Kidney (tissue), 14 donors: ENCODE data around the gene SNAP47. TPM values are rescaled to one million over a fixed set of nuclear protein-coding genes. Genes with fewer than 3 reads are reported as not detected.

Experiments used
- DNase-seq, 5 donors: peaks; one replicate each; pipeline ENCODE4 v3.0.0-alpha.2; 2013 to 2020
- FAIRE-seq: peaks from 2 replicates; lab custom pipeline; 2012; peaks lifted over from hg19 to GRCh38; lab: Jason Lieb, UNC
- H3K27ac ChIP-seq, 2 donors: one replicate each; pipeline ENCODE4 v1.7.0; 2013; ENCODE audit warnings: low read depth in 2 of 2, low read length in 2 of 2, inconsistent platforms in 1 of 2
- H3K27me3 ChIP-seq: one replicate; pipeline ENCODE4 v1.7.1; 2013; ENCODE audit warnings: low read length, inconsistent platforms; ENCODE audit not compliant: control insufficient read depth, insufficient read depth
- H3K36me3 ChIP-seq, 3 donors: one replicate each; pipeline versions ENCODE4 v1.7.0 to v1.7.1; 2013; ENCODE audit warnings: low read length in 3 of 3, control low read depth in 1 of 3, inconsistent platforms in 1 of 3; ENCODE audit not compliant: insufficient read depth in 3 of 3, control insufficient read depth in 2 of 3
- H3K4me1 ChIP-seq, 3 donors: one replicate each; pipeline versions ENCODE4 v1.7.0 to v1.7.1; 2013; ENCODE audit warnings: low read length in 3 of 3, inconsistent platforms in 1 of 3, low read depth in 1 of 3; ENCODE audit not compliant: control insufficient read depth in 2 of 3, insufficient read depth in 2 of 3
- H3K4me3 ChIP-seq, 3 donors: one replicate each; pipeline versions ENCODE4 v1.7.0 to v1.8.1; 2013; ENCODE audit warnings: low read length in 3 of 3, control low read depth in 1 of 3, inconsistent platforms in 1 of 3
- H3K9ac ChIP-seq, 3 donors: one replicate each; pipeline versions ENCODE4 v1.7.0 to v1.7.1; 2013; ENCODE audit warnings: low read length in 3 of 3, control low read depth in 1 of 3, inconsistent platforms in 1 of 3
- H3K9me3 ChIP-seq, 3 donors: one replicate each; pipeline versions ENCODE4 v1.7.0 to v1.7.1; 2013; ENCODE audit warnings: low read length in 3 of 3, control low read depth in 1 of 3, inconsistent platforms in 1 of 3; ENCODE audit not compliant: control insufficient read depth in 2 of 3, insufficient read depth in 1 of 3
- intact Hi-C: fragments of 100-400 bp; cut with DNase I; formaldehyde crosslinking; loops from one replicate; pipeline ENCODE4 v1.11.1; 2022
- polyA plus RNA-seq: library from polyadenylated mRNA; stranded (reverse); fragments of 350-450 nt; fragmentation: Illumina TruSeq; extraction: RNeasy Lipid Tissue Mini Kit (QIAGEN cat#74804); gene quantifications from one replicate; pipeline ENCODE4 v1.2.3, GENCODE V29; 2014; ENCODE audit warnings: low read depth, low replicate concordance; ENCODE audit not compliant: insufficient read depth
- total RNA-seq: library from RNA; stranded (reverse); fragmentation: NEBNext Ultra II Directional; extraction: Animal tissue kit (Norgen Biotek cat#: 25700); gene quantifications from one replicate; pipeline ENCODE4 v1.2.1, GENCODE V29; 2021
- TF ChIP-seq, protein P1 (sequence below): IDR thresholded peaks from 3 replicates; pipeline ENCODE4 v1.5.1; 2012; ENCODE audit warnings: mild to moderate bottlenecking, moderate library complexity, borderline replicate concordance; ENCODE audit not compliant: insufficient read depth; ENCODE audit errors: extremely low read depth
- donor health status: control.
- donor health status: control.
- donor health status: control.
- donor health status: control.
- donor health status: control.
- donor health status: DM: yes; HTN: yes; CAD: no.
- donor health status: Normal renal cell carcinoma (clear cell type).

The SNAP47 gene
- total and polyA plus RNA-seq, 2 donors from 2014 or later = 31.6 to 32.4 TPM

DNA sequence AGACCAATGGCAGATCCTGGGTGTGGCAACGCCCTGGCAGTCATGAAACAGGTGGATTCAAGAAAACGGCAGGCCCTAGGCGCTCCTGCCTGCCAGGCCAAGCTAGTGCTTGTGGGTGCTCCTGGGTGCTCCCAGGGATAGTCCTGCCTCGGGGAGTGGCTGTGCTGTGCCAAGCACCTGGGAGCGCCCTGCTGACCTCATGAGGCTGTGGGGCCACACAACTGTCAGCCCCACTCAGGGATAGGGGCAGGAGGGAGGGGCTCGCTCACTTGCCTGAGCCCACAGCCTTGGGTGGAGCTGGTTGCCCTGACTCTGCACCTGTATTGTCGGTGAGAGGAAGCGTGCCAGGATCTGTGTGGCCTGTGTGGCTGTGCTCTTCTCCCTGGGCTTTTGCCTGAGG is 9.4 kb downstream of the SNAP47 start:
- TF ChIP-seq, protein P1, sequence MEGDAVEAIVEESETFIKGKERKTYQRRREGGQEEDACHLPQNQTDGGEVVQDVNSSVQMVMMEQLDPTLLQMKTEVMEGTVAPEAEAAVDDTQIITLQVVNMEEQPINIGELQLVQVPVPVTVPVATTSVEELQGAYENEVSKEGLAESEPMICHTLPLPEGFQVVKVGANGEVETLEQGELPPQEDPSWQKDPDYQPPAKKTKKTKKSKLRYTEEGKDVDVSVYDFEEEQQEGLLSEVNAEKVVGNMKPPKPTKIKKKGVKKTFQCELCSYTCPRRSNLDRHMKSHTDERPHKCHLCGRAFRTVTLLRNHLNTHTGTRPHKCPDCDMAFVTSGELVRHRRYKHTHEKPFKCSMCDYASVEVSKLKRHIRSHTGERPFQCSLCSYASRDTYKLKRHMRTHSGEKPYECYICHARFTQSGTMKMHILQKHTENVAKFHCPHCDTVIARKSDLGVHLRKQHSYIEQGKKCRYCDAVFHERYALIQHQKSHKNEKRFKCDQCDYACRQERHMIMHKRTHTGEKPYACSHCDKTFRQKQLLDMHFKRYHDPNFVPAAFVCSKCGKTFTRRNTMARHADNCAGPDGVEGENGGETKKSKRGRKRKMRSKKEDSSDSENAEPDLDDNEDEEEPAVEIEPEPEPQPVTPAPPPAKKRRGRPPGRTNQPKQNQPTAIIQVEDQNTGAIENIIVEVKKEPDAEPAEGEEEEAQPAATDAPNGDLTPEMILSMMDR = no peak
- Histone ChIP-seq H3K27me3 (no peaks in the 10 kb centered on the region), H3K9ac (no peak overlapping the region), H3K4me1 (no peaks in the 10 kb centered on the region), H3K9me3 (no peaks in the 10 kb centered on the region), H3K27ac (no peak overlapping the region), H3K4me3 (no peak overlapping the region), H3K36me3 (peaks cover 3 to 8% (median 8%) of the 10 kb centered on the region in 3 donors)
- intact Hi-C loops = no loop called here
- peak in 1 of 5 donors; percentile 56 for DNase-seq
- no peak for FAIRE-seq

DNA sequence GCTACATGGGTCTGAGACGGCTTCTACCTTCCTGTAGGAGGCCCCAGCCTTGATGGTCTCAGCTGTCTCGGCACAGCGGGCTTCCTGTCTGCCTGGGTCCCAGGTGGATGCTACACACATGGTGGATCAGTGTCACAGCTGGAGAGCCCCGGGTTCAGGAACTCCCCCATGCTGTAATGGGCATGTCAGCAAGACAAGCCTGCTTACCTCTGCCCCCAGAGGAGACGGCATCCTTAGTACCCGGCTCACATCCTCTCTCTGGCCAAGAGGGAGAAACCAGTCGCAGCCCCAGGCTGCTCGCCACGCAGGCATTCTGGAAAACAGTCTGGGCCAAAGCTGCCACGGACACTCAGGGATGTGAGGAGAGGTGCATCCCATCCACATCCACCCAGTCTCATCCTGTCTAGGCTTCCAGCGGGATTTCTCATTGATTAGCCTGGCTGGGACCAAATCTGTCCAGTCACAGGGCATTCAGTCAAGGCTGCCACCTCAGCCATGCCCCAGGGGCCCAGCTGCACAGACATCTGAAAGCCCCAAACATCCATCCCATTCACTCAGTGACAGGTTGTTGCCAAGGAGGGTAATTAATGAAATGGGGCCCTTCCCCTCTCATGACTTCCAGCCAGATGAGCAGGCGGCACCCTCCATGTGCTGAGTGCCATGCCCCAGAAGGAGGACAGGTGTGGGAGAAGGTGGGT is 10.5 kb downstream of the SNAP47 start:
- TF ChIP-seq, protein P1 = no peak
- Histone ChIP-seq H3K4me3 (no peak overlapping the region), H3K9me3 (no peaks in the 10 kb centered on the region), H3K27me3 (no peaks in the 10 kb centered on the region), H3K36me3 (peaks cover 3 to 8% (median 8%) of the 10 kb centered on the region in 3 donors), H3K27ac (no peak overlapping the region), H3K9ac (no peak overlapping the region), H3K4me1 (no peaks in the 10 kb centered on the region)
- DNase-seq = peak in 1 of 5 donors; percentile 68
- intact Hi-C loops = no loop called here
- no peak for FAIRE-seq

DNA sequence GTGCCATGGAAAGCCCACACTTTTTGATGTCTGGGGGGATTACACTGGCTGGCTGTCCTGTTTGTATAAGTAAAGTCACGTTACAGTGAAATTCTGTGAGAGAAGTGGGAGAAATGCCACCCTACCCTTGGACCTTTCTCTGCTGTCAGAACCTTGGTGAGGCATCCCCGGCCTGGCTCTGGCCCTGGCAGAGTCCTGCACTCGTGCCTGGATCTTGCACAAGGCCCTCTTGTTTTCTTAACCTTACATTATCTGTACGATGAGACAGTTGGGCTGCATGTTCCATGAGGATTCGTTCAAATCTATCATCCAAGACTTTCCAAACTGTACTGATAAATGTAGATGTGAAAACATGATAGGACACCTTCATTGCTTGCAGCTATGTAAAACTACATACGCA is 11.4 kb downstream of the SNAP47 start:
- Histone ChIP-seq H3K4me3 (no peak overlapping the region), H3K36me3 (peaks cover 3 to 8% (median 8%) of the 10 kb centered on the region in 3 donors), H3K9ac (no peak overlapping the region), H3K27ac (no peak overlapping the region), H3K27me3 (no peaks in the 10 kb centered on the region), H3K9me3 (no peaks in the 10 kb centered on the region), H3K4me1 (no peaks in the 10 kb centered on the region)
- no peak for FAIRE-seq
- intact Hi-C loops = no loop called here
- no peak for DNase-seq
- TF ChIP-seq, protein P1 = no peak

DNA sequence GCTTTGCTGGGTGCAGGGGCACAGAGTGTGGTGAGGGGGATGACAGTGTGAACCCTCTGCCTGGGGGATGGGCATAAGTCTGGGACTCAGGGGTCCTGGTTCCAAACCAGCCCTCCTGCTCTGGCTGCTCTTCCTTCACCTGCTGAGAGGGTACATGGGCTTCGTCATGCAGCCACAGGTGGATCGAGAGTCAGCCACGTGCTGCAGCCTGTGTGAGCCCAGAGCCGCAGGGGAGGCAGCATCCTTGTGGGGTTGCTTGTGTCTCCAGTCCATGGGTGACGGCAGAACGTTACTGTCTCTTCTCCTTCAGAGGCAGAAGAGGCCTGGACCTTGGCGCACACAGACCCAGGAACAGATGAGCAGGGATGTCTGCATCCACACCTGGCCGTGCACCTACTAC is 12.1 kb downstream of the SNAP47 start:
- no peak overlapping the region for H3K27ac ChIP-seq
- no peak overlapping the region for H3K9ac ChIP-seq
- H3K4me1 ChIP-seq = no peaks in the 10 kb centered on the region
- H3K4me3 ChIP-seq = no peak overlapping the region
- TF ChIP-seq, protein P1 = no peak
- no peaks in the 10 kb centered on the region for H3K9me3 ChIP-seq
- DNase-seq (peak in 1 of 5 donors; percentile 41), FAIRE-seq (no peak)
- peaks cover 3 to 8% (median 8%) of the 10 kb centered on the region in 3 donors for H3K36me3 ChIP-seq
- intact Hi-C loops = no loop called here
- no peaks in the 10 kb centered on the region for H3K27me3 ChIP-seq
